Erythroblast (primary cell): ENCODE measurements around the gene RPS27.

Experiments used
- GATA1 ChIP-seq: IDR thresholded peaks from 2 replicates; pipeline ENCODE4 v1.6.1; 2011; ENCODE audit warnings: low read depth, mild to moderate bottlenecking, control low read depth, low read length, moderate library complexity
- POLR2A ChIP-seq: IDR thresholded peaks from 2 replicates; pipeline ENCODE4 v1.6.1; 2011; ENCODE audit warnings: mild to moderate bottlenecking, low read length

DNA sequence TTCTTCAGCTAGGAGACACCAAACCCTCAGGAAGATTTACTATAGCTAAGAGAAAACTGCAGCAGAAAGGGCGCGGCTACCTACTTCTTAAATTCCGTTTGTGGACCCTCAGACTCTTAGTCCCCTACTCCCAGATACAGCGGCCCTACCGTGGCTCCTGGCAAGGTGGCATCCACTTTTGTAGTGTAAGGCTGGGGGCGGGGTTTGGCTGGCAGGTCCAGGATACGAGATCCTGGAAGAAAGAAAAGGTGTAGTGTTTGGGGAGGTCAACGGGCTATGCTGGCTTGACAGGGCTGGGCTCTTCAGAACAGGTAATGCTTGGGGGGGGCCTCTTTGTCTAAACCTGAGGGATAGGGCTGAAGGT, 22.6 kb upstream of the RPS27 start:
- no peak for TF ChIP-seq POLR2A
- no peak for TF ChIP-seq GATA1
